ENCODE data around the gene MS4A15. TPM values are rescaled to one million over a fixed set of nuclear protein-coding genes. Genes with fewer than 3 reads are reported as not detected.

Gene MS4A15
- polyA plus RNA-seq, 2 of the 4 experiments (the other 2 are of a cell fraction), result not detected

DNA sequence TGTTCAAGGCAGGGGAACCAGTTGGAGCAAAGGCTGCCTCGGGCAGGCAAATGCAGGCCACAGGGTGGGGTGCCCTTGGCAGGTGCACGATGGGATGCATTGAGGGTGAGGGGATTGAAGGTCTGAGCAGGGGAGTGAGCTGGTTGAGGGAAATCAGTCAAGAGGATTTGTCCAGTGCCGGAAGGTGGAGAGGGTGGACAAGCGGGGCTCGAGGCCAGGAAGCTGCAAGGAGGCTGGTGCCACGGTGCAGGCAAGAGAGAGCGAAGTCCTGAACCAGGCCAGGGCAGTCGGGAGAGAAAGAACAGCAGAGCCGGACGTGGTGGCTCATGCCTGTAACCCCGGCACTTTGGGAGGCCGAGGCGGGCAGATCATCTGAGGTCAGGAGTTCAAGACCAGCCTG is 18.1 kb downstream of the MS4A15 start:
- no peak overlapping the region; the same call in 2 of the 3 replicates for H3K4me2 ChIP-seq
- ChIA-PET CTCF (interaction anchor here (0.7 to 9.1 kb wide), 34 partner anchors 10 to 414 kb away, joined by 3 to 129 read pairs (median 5); partner anchors contain the start of genes MS4A10, MS4A15 and PTGDR2), POLR2A (interaction anchor here (1.0 kb wide), 1 partner anchor 115 kb away, joined by 3 read pairs; no protein-coding TSS in a partner anchor)
- H3K9me3 ChIP-seq, result no peaks in the 10 kb centered on the region
- no peak overlapping the region for H3K4me3 ChIP-seq
- no peak for FAIRE-seq
- no peak for ATAC-seq
- TF ChIP-seq ZFP36 (IDR thresholded peaks at IDR 0.05; ENCODE audit: borderline replicate concordance, partially characterized antibody), result no peak
- no peak for TF ChIP-seq JUN (IDR thresholded peaks at IDR 0.05)
- no peak for TF ChIP-seq EHMT2 (IDR thresholded peaks at IDR 0.05; ENCODE audit: low read depth)
- no peak for TF ChIP-seq ZSCAN20 (CRISPR knock-in tag; IDR thresholded peaks at IDR 0.05)
- TF ChIP-seq, protein P1, sequence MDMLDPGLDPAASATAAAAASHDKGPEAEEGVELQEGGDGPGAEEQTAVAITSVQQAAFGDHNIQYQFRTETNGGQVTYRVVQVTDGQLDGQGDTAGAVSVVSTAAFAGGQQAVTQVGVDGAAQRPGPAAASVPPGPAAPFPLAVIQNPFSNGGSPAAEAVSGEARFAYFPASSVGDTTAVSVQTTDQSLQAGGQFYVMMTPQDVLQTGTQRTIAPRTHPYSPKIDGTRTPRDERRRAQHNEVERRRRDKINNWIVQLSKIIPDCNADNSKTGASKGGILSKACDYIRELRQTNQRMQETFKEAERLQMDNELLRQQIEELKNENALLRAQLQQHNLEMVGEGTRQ (IDR thresholded peaks at IDR 0.05), result no peak
- peaks cover 5% of the 10 kb centered on the region; the same call in 1 of the 3 replicates for H3K4me1 ChIP-seq
- no peak overlapping the region for H3K27ac ChIP-seq
- WGBS (ENCODE audit: missing lambda C conversion rate), result 58% methylated on average over 13 of the region's 13 CpGs
- DNase-seq (ENCODE audit: low read depth in 1 of 2, low spot score in 1 of 2), result no peak

DNA sequence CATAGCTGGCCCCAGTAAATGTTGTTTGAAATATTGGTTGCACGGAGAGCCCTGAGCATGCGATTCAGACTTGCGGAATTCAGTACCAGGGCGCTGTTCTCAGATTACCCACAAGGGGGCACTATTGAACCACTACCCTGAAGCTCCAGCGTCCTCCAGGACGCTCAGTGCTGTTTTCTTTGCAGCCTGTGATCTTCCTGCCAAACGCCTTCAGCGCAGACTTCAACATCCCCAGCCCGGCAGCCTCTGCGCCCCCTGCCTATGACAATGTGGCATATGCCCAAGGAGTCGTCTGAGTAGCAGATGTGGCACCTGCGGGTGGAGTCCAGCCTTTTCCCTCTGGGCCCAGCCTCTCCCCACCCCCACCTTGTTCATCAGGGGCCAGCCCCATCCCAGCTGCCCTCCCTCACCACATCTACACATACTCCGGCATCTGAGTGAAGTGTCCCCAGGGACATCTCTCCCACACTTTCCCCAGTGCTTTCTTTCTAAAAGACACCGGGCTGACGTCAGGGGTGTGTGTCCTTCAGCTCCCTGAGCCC is 18.8 kb downstream of the MS4A15 start:
- FAIRE-seq, result peak; percentile 59
- no peak overlapping the region for H3K27ac ChIP-seq
- H3K4me2 ChIP-seq, result peak overlapping the region; percentile 44
- peaks cover 5% of the 10 kb centered on the region; the same call in 1 of the 3 replicates for H3K4me1 ChIP-seq
- H3K4me3 ChIP-seq, result no peak overlapping the region
- ChIA-PET POLR2A (interaction anchor here (0.6 to 1.0 kb wide), 2 partner anchors 114 to 124 kb away, joined by 3 read pairs; no protein-coding TSS in a partner anchor), CTCF (interaction anchor here (0.6 to 9.1 kb wide), 49 partner anchors 9 to 413 kb away, joined by 3 to 129 read pairs (median 4); partner anchors contain the start of genes MS4A10, MS4A15 and PTGDR2)
- WGBS (ENCODE audit: missing lambda C conversion rate), result 16% methylated on average over 15 of the region's 15 CpGs
- peak; percentile 83 to 88 for DNase-seq (ENCODE audit: low read depth in 1 of 2, low spot score in 1 of 2)
- ATAC-seq, result peak; percentile 71 to 93
- TF ChIP-seq, protein P2, sequence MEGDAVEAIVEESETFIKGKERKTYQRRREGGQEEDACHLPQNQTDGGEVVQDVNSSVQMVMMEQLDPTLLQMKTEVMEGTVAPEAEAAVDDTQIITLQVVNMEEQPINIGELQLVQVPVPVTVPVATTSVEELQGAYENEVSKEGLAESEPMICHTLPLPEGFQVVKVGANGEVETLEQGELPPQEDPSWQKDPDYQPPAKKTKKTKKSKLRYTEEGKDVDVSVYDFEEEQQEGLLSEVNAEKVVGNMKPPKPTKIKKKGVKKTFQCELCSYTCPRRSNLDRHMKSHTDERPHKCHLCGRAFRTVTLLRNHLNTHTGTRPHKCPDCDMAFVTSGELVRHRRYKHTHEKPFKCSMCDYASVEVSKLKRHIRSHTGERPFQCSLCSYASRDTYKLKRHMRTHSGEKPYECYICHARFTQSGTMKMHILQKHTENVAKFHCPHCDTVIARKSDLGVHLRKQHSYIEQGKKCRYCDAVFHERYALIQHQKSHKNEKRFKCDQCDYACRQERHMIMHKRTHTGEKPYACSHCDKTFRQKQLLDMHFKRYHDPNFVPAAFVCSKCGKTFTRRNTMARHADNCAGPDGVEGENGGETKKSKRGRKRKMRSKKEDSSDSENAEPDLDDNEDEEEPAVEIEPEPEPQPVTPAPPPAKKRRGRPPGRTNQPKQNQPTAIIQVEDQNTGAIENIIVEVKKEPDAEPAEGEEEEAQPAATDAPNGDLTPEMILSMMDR (IDR thresholded peaks at IDR 0.05), result peak; percentile 86
- TF ChIP-seq SMC3 (IDR thresholded peaks at IDR 0.05) (peak; percentile 69), NR3C1 (IDR thresholded peaks at IDR 0.05) (no peak), RAD21 (conservative IDR thresholded peaks at IDR 0.05 in 1 of 2, IDR thresholded peaks at IDR 0.05 in 1 of 2) (peak; percentile 79 to 82), TFCP2L1 (CRISPR knock-in tag; IDR thresholded peaks at IDR 0.05) (no peak), BHLHE40 (IDR thresholded peaks at IDR 0.05; ENCODE audit: low read depth, low read length) (no peak), JUNB (IDR thresholded peaks at IDR 0.05) (no peak), JUN (IDR thresholded peaks at IDR 0.05) (no peak)
- H3K9me3 ChIP-seq, result no peaks in the 10 kb centered on the region

DNA sequence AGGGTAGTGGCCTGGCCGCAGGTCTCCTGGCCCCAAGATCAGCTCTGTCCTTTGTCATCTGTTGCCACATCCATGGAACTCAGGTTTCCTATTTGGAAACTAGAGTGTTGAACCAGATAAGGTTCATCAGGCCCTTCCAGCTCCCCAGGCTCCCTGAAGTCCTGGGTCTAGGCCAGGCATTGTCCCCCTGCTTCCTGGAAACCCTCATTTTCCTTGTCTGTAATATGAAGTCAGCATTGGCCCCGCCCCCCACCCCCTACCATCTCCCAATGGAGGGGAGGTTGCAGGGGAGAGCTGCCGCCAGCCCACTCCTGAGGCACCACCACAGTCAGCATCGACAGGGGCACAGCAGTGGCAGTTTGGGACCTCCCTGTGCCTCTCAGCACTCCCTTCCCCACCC is 19.5 kb downstream of the MS4A15 start:
- Histone ChIP-seq H3K4me1 (peaks cover 5% of the 10 kb centered on the region; the same call in 1 of the 3 replicates), H3K4me3 (no peak overlapping the region), H3K9me3 (no peaks in the 10 kb centered on the region), H3K4me2 (no peak overlapping the region), H3K27ac (no peak overlapping the region)
- ATAC-seq (no peak), DNase-seq (ENCODE audit: low read depth in 1 of 2, low spot score in 1 of 2) (no peak), FAIRE-seq (no peak)
- TF ChIP-seq, protein P3, sequence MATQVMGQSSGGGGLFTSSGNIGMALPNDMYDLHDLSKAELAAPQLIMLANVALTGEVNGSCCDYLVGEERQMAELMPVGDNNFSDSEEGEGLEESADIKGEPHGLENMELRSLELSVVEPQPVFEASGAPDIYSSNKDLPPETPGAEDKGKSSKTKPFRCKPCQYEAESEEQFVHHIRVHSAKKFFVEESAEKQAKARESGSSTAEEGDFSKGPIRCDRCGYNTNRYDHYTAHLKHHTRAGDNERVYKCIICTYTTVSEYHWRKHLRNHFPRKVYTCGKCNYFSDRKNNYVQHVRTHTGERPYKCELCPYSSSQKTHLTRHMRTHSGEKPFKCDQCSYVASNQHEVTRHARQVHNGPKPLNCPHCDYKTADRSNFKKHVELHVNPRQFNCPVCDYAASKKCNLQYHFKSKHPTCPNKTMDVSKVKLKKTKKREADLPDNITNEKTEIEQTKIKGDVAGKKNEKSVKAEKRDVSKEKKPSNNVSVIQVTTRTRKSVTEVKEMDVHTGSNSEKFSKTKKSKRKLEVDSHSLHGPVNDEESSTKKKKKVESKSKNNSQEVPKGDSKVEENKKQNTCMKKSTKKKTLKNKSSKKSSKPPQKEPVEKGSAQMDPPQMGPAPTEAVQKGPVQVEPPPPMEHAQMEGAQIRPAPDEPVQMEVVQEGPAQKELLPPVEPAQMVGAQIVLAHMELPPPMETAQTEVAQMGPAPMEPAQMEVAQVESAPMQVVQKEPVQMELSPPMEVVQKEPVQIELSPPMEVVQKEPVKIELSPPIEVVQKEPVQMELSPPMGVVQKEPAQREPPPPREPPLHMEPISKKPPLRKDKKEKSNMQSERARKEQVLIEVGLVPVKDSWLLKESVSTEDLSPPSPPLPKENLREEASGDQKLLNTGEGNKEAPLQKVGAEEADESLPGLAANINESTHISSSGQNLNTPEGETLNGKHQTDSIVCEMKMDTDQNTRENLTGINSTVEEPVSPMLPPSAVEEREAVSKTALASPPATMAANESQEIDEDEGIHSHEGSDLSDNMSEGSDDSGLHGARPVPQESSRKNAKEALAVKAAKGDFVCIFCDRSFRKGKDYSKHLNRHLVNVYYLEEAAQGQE (IDR thresholded peaks at IDR 0.05), result no peak
- TF ChIP-seq EP300 (IDR thresholded peaks at IDR 0.05), result no peak
- TF ChIP-seq CBX2 (IDR thresholded peaks at IDR 0.05; ENCODE audit: borderline replicate concordance, low read depth), result no peak
- no peak for TF ChIP-seq HEYL (CRISPR knock-in tag; IDR thresholded peaks at IDR 0.05)
- TF ChIP-seq HOXA7 (CRISPR knock-in tag; IDR thresholded peaks at IDR 0.05), result no peak
- TF ChIP-seq RAD21 (conservative IDR thresholded peaks at IDR 0.05 in 1 of 2, IDR thresholded peaks at IDR 0.05 in 1 of 2), result no peak
- TF ChIP-seq KDM5A (IDR thresholded peaks at IDR 0.05), result no peak
- TF ChIP-seq, protein P4, sequence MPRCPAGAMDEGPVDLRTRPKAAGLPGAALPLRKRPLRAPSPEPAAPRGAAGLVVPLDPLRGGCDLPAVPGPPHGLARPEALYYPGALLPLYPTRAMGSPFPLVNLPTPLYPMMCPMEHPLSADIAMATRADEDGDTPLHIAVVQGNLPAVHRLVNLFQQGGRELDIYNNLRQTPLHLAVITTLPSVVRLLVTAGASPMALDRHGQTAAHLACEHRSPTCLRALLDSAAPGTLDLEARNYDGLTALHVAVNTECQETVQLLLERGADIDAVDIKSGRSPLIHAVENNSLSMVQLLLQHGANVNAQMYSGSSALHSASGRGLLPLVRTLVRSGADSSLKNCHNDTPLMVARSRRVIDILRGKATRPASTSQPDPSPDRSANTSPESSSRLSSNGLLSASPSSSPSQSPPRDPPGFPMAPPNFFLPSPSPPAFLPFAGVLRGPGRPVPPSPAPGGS (IDR thresholded peaks at IDR 0.05), result no peak
- no peak for TF ChIP-seq ZSCAN20 (CRISPR knock-in tag; IDR thresholded peaks at IDR 0.05)
- TF ChIP-seq, protein P1 (IDR thresholded peaks at IDR 0.05), result no peak
- no peak for TF ChIP-seq NR3C1 (IDR thresholded peaks at IDR 0.05)
- no peak for TF ChIP-seq POLR2AphosphoS2 (conservative IDR thresholded peaks at IDR 0.05; ENCODE audit: low read length)
- no peak for TF ChIP-seq NPAS2 (CRISPR knock-in tag; IDR thresholded peaks at IDR 0.05; ENCODE audit: borderline replicate concordance)
- TF ChIP-seq, protein P5, sequence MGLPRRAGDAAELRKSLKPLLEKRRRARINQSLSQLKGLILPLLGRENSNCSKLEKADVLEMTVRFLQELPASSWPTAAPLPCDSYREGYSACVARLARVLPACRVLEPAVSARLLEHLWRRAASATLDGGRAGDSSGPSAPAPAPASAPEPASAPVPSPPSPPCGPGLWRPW (IDR thresholded peaks at IDR 0.05), result no peak
- TF ChIP-seq JUN (IDR thresholded peaks at IDR 0.05), result no peak
- TF ChIP-seq POLR2A (IDR thresholded peaks at IDR 0.05; ENCODE audit: low read length), result no peak
- no peak for TF ChIP-seq RARB (CRISPR knock-in tag; IDR thresholded peaks at IDR 0.05)
- ChIA-PET CTCF (interaction anchor here (0.6 to 9.1 kb wide), 31 partner anchors 8 to 408 kb away, joined by 3 to 129 read pairs (median 7); partner anchors contain the start of gene MS4A10), POLR2A (no interaction called here)
- 53% methylated on average over 2 of the region's 4 CpGs for WGBS (ENCODE audit: missing lambda C conversion rate)

Measured in A549 (cell line).